B cell (primary cell): ENCODE results near the gene SORL1. TPM values are rescaled to one million over a fixed set of nuclear protein-coding genes. Genes with fewer than 3 reads are reported as not detected.
A peak's percentile ranks its signal among the peaks of the same experiment; 100 is the strongest.

Source experiments
- ATAC-seq: fragments of 200-7000 bp; cut with Tn5 transposase; one replicate; pipeline ENCODE4 v1.10.0; 2021; ENCODE audit warnings: low read depth, mild to moderate bottlenecking, moderate number of reproducible peaks, moderate library complexity
- CTCF ChIA-PET: fragments of 350-600 bp; sonication (Branson Sonifier 250); formaldehyde crosslinking; loops from one replicate; lab custom pipeline; 2021; ENCODE audit warnings: antibody characterized with exemption, inconsistent platforms; lab: Charles Lee
- POLR2A ChIA-PET: fragments of 350-600 bp; sonication (Branson Sonifier 250); formaldehyde crosslinking; loops from one replicate; lab custom pipeline; 2021; ENCODE audit warnings: antibody characterized with exemption; lab: Charles Lee
- DNase-seq: peaks from one replicate; pipeline ENCODE4 v3.0.0; 2013
- H2AFZ ChIP-seq: 2 replicates; pipeline ENCODE4 v1.6.1; 2012; ENCODE audit warnings: mild to moderate bottlenecking, low read depth, low read length; ENCODE audit not compliant: insufficient read depth, poor library complexity, severe bottlenecking
- H3K27ac ChIP-seq, 2 donors: 1 replicate in 1 of 2; 2 replicates in 1 of 2; pipeline ENCODE4 v1.5.1; 2012 to 2013; ENCODE audit warnings: low read length in 2 of 2, mild to moderate bottlenecking in 2 of 2, moderate library complexity in 1 of 2
- H3K27me3 ChIP-seq, 4 experiments: fragments of 200-600 bp in 1 of 4; sonication (generic) in 1 of 4; replicated peaks in 1 of 4; 1 replicate in 2 of 4; 2 replicates in 2 of 4; pipeline versions ENCODE4 v1.6.1 to v1.7.0; 2013 to 2016; ENCODE audit warnings: low read length in 3 of 4, mild to moderate bottlenecking in 2 of 4, mixed read lengths in 1 of 4, moderate library complexity in 1 of 4; ENCODE audit not compliant: insufficient read depth in 4 of 4, control insufficient read depth in 3 of 4; ENCODE audit errors: control extremely low read depth in 1 of 4
- H3K36me3 ChIP-seq, 2 experiments: replicated peaks in 1 of 2; 1 replicate in 1 of 2; 2 replicates in 1 of 2; pipeline versions ENCODE4 v1.6.1 to v1.7.1; 2013; ENCODE audit warnings: low read length in 1 of 2; ENCODE audit not compliant: insufficient read depth in 2 of 2, control insufficient read depth in 1 of 2; ENCODE audit errors: control extremely low read depth in 1 of 2, extremely low read depth in 1 of 2
- H3K4me1 ChIP-seq, 2 donors: fragments of 200-600 bp in 1 of 2; sonication (generic) in 1 of 2; 1 replicate in 1 of 2; 2 replicates in 1 of 2; pipeline versions ENCODE4 v1.5.1 to v1.6.1; 2013 to 2017; ENCODE audit warnings: low read length in 2 of 2; ENCODE audit not compliant: control insufficient read depth in 2 of 2, insufficient read depth in 2 of 2
- H3K4me2 ChIP-seq: replicated peaks from 2 replicates; pipeline ENCODE3; 2012; ENCODE audit warnings: mild to moderate bottlenecking, low read depth, low read length; ENCODE audit not compliant: poor library complexity, severe bottlenecking
- H3K4me3 ChIP-seq, 5 experiments: fragments of 200-600 bp in 1 of 5; sonication (generic) in 1 of 5; 1 replicate in 3 of 5; 2 replicates in 2 of 5; pipeline versions ENCODE4 v1.5.1 to v1.7.0; 2011 to 2016; ENCODE audit warnings: low read length in 4 of 5, mild to moderate bottlenecking in 4 of 5, low read depth in 2 of 5, control low read depth in 1 of 5, moderate library complexity in 1 of 5; ENCODE audit not compliant: insufficient read depth in 1 of 5; ENCODE audit errors: control extremely low read depth in 1 of 5, extremely low read depth in 1 of 5
- H3K79me2 ChIP-seq: fragments of 200-600 bp; sonication (generic); one replicate; pipeline ENCODE4 v1.6.0; 2016; ENCODE audit warnings: low read length; ENCODE audit not compliant: control insufficient read depth, insufficient read depth
- H3K9ac ChIP-seq: fragments of 200-600 bp; sonication (generic); 2 replicates; pipeline ENCODE4 v1.6.1; 2017; ENCODE audit warnings: mild to moderate bottlenecking, low read length, moderate library complexity
- H3K9me3 ChIP-seq, 3 donors: one replicate each; pipeline versions ENCODE4 v1.6.1 to v1.7.1; 2013; ENCODE audit warnings: low read length in 2 of 3; ENCODE audit not compliant: control insufficient read depth in 2 of 3, insufficient read depth in 1 of 3; ENCODE audit errors: control extremely low read depth in 1 of 3
- H4K20me1 ChIP-seq: 2 replicates; pipeline ENCODE4 v1.6.0; 2012; ENCODE audit warnings: mild to moderate bottlenecking, low read length; ENCODE audit not compliant: insufficient read depth, control insufficient read depth, poor library complexity, severe bottlenecking
- H3K27ac Mint-ChIP-seq: one replicate; pipeline ENCODE4 v1.8.0; 2021; ENCODE audit warnings: mixed read lengths
- H3K27me3 Mint-ChIP-seq: one replicate; pipeline ENCODE4 v1.8.0; 2021; ENCODE audit warnings: mixed read lengths
- H3K4me1 Mint-ChIP-seq: one replicate; pipeline ENCODE4 v1.8.0; 2021; ENCODE audit warnings: mixed read lengths
- H3K4me3 Mint-ChIP-seq: one replicate; pipeline ENCODE4 v1.8.0; 2021; ENCODE audit warnings: mixed read lengths
- H3K9me3 Mint-ChIP-seq: one replicate; pipeline ENCODE4 v1.8.0; 2022; ENCODE audit warnings: mixed read lengths; ENCODE audit not compliant: insufficient read depth
- CTCF ChIP-seq: fragments of 200-600 bp; IDR thresholded peaks from one replicate; pipeline ENCODE4 v1.8.0; 2022; ENCODE audit warnings: antibody characterized with exemption, mild to moderate bottlenecking
- EZH2 ChIP-seq: IDR thresholded peaks from 2 replicates; pipeline ENCODE4 v1.6.1; 2012; ENCODE audit warnings: borderline replicate concordance, low read depth, mild to moderate bottlenecking, moderate library complexity, low read length; ENCODE audit not compliant: insufficient read depth, poor library complexity, severe bottlenecking
- whole genome bisulfite sequencing: methylation state at CpG from one replicate; pipeline ENCODE4 v1.1.5; 2013; ENCODE audit warnings: missing lambda C conversion rate; ENCODE audit not compliant: insufficient coverage; 5-methylcytosine and 5-hydroxymethylcytosine counted together
- intact Hi-C: fragments of 100-400 bp; cut with micrococcal nuclease; formaldehyde crosslinking; loops from one replicate; pipeline ENCODE4 v1.10.0; 2022
- polyA plus RNA-seq: library from polyadenylated mRNA; depleted of rRNA; stranded (reverse); fragments of >200 nt; gene quantifications from 2 replicates; pipeline ENCODE4 v1.2.3, GENCODE V29; 2012
- total RNA-seq, 2 donors: library from RNA; stranded (reverse); fragments of 120-200 nt in 1 of 2; gene quantifications; 1 replicate in 1 of 2; 2 replicates in 1 of 2; pipeline versions ENCODE4 v1.2.3 to v1.2.4, GENCODE V29; 2013 to 2022

Gene SORL1
- total and polyA plus RNA-seq, 2 donors (not counting 1 experiment from before 2014, with no cell fraction given), result 13.0 to 396 TPM

GRCh38 chr11:121478895-121479697, 27.0 kb downstream of the SORL1 start:
- intact Hi-C loops, result no loop called here
- Mint-ChIP-seq H3K4me3 (peak overlapping the region; percentile 7), H3K27ac (no peak overlapping the region), H3K4me1 (peaks cover 59% of the 10 kb centered on the region), H3K9me3 (no peaks in the 10 kb centered on the region), H3K27me3 (no peaks in the 10 kb centered on the region)
- H3K79me2 ChIP-seq, result peaks cover 19% of the 10 kb centered on the region
- WGBS, result 45% methylated on average over 22 of the region's 25 CpGs
- H3K4me2 ChIP-seq, result peak overlapping the region; percentile 54
- POLR2A ChIA-PET, result no interaction called here
- TF ChIP-seq EZH2 (no peak), CTCF (no peak)
- H3K9me3 ChIP-seq, result no peaks in the 10 kb centered on the region
- DNase-seq, result peak; percentile 20
- CTCF ChIA-PET, result interaction anchor here (1.2 kb wide), 1 partner anchor 14 kb away, joined by 3 read pairs; no protein-coding TSS in a partner anchor
- peaks cover 40 to 45% of the 10 kb centered on the region in 2 donors for H3K4me1 ChIP-seq
- peaks cover 0 to 14% of the 10 kb centered on the region in 2 experiments for H3K36me3 ChIP-seq
- H3K9ac ChIP-seq, result no peak overlapping the region
- no peaks in the 10 kb centered on the region for H3K27me3 ChIP-seq
- no peak overlapping the region for H3K4me3 ChIP-seq
- no peak overlapping the region for H3K27ac ChIP-seq
- no peak overlapping the region for H2AFZ ChIP-seq
- no peak for ATAC-seq
- H4K20me1 ChIP-seq, result no peaks in the 10 kb centered on the region

- no peaks in the 10 kb centered on the region for H4K20me1 ChIP-seq
- H3K27ac ChIP-seq, result no peak overlapping the region
- no peak overlapping the region for H3K4me3 Mint-ChIP-seq
- 88% methylated on average over 4 of the region's 7 CpGs for WGBS
- H3K27ac Mint-ChIP-seq, result no peak overlapping the region
- H3K79me2 ChIP-seq, result peaks cover 25% of the 10 kb centered on the region
- H3K9ac ChIP-seq, result no peak overlapping the region
- CTCF ChIA-PET, result interaction anchor here (1.2 kb wide), 1 partner anchor 14 kb away, joined by 3 read pairs; no protein-coding TSS in a partner anchor
- H3K4me1 Mint-ChIP-seq, result peaks cover 61% of the 10 kb centered on the region
- H3K9me3 Mint-ChIP-seq, result no peaks in the 10 kb centered on the region
- H3K4me1 ChIP-seq, result peaks cover 44 to 50% of the 10 kb centered on the region in 2 donors
- no peak for DNase-seq
- no peak for ATAC-seq
- H2AFZ ChIP-seq, result no peak overlapping the region
- peak overlapping the region; percentile 54 for H3K4me2 ChIP-seq
- peaks cover 0 to 16% of the 10 kb centered on the region in 2 experiments for H3K36me3 ChIP-seq
- no peak overlapping the region for H3K4me3 ChIP-seq
- H3K9me3 ChIP-seq, result no peaks in the 10 kb centered on the region
- POLR2A ChIA-PET, result interaction anchor here (0.6 kb wide), 1 partner anchor 137 kb away, joined by 4 read pairs; no protein-coding TSS in a partner anchor
- intact Hi-C loops, result no loop called here
- no peaks in the 10 kb centered on the region for H3K27me3 Mint-ChIP-seq
- TF ChIP-seq CTCF (no peak), EZH2 (no peak)
- H3K27me3 ChIP-seq, result no peaks in the 10 kb centered on the region
These were observed 27.7 kb downstream of the SORL1 start for GRCh38 chr11:121479698-121480238.
